Measurements from ENCODE around the gene SLC7A11.

DNA sequence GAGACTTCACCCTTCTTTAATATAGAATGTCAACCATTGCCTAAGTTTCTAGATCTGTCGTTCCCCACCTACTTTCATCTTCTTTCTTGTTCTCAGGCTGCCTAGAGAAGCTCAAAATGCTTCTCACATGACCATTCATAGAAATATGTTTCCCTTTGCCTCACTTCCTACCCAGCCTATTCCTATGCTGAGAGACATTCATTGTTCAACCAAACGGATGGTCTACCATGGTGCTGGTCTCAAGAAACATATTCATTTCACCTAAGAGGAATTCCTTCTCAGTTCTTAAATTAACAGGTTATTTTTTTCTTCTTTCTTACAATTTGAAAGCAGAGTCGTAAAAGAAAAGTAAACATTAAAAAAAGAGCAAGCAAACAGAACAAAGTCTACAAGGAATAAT lies 20.3 kb upstream of the SLC7A11 start:
- TF ChIP-seq ESRRA (CRISPR knock-in tag; IDR thresholded peaks at IDR 0.05; ENCODE audit: borderline replicate concordance) = no peak
- no peak for TF ChIP-seq ZNF263 (CRISPR knock-in tag; IDR thresholded peaks at IDR 0.05; ENCODE audit: low read depth)
- TF ChIP-seq NR1H2 (CRISPR knock-in tag; IDR thresholded peaks at IDR 0.05) = no peak
- TF ChIP-seq CTCF (IDR thresholded peaks at IDR 0.05) = no peak
- TF ChIP-seq SP1 (CRISPR knock-in tag; conservative IDR thresholded peaks at IDR 0.05) = no peak
- TF ChIP-seq IRF2 (CRISPR knock-in tag; IDR thresholded peaks at IDR 0.05; ENCODE audit: borderline replicate concordance, low read depth) = no peak
- TF ChIP-seq TP53 (CRISPR knock-in tag; IDR thresholded peaks at IDR 0.05) = no peak
- no peak for TF ChIP-seq HMGXB4 (CRISPR knock-in tag; IDR thresholded peaks at IDR 0.05)
- TF ChIP-seq TEAD4 (CRISPR knock-in tag; IDR thresholded peaks at IDR 0.05) = no peak

All from WTC11 (cell line).